SK-N-SH treated with all-trans-retinoic acid at 6 μM for 48 hours (cell line): ENCODE data around the gene TAAR9.

Source experiments
- ATAC-seq: fragments of 200-7000 bp; cut with Tn5 transposase; 3 replicates; pipeline ENCODE4 v1.9.1; 2020; ENCODE audit warnings: mild to moderate bottlenecking, moderate library complexity
- ARNTL ChIP-seq: fragments of 450-650 bp; formaldehyde crosslinking; IDR thresholded peaks from 2 replicates; pipeline ENCODE4 v1.5.0; 2020; ENCODE audit warnings: low read depth, mild to moderate bottlenecking, moderate library complexity, borderline replicate concordance
- BACH2 ChIP-seq: fragments of 250-450 bp; sonication (Bioruptor Pico); IDR thresholded peaks from 2 replicates; pipeline ENCODE4 v1.9.0; 2021; ENCODE audit warnings: mild to moderate bottlenecking, borderline replicate concordance
- CSDC2 ChIP-seq: fragments of 250-450 bp; sonication (Bioruptor Pico); IDR thresholded peaks from 2 replicates; pipeline ENCODE4 v1.5.0; 2020; ENCODE audit warnings: mild to moderate bottlenecking, moderate library complexity
- ESRRG ChIP-seq: fragments of 250-450 bp; sonication (Bioruptor Pico); IDR thresholded peaks from 2 replicates; pipeline ENCODE4 v1.6.1; 2021; ENCODE audit warnings: mild to moderate bottlenecking
- GLIS3 ChIP-seq: fragments of 250-450 bp; sonication (Bioruptor Pico); IDR thresholded peaks from 2 replicates; pipeline ENCODE4 v1.5.0; 2020; ENCODE audit warnings: mild to moderate bottlenecking, moderate library complexity
- ISL1 ChIP-seq: fragments of 250-450 bp; sonication (Bioruptor Pico); IDR thresholded peaks from 2 replicates; pipeline ENCODE4 v2.1.2; 2022; ENCODE audit warnings: mild to moderate bottlenecking, moderate library complexity
- PPARA ChIP-seq: fragments of 250-450 bp; sonication (Bioruptor Pico); IDR thresholded peaks from 2 replicates; pipeline ENCODE4 v1.5.0; 2020; ENCODE audit warnings: mild to moderate bottlenecking, borderline replicate concordance
- RARB ChIP-seq: fragments of 250-450 bp; sonication (Bioruptor Pico); IDR thresholded peaks from 2 replicates; pipeline ENCODE4 v1.8.0; 2021; ENCODE audit warnings: mild to moderate bottlenecking, moderate library complexity
- SNAI2 ChIP-seq: fragments of 250-450 bp; sonication (Bioruptor Pico); IDR thresholded peaks from 2 replicates; pipeline ENCODE4 v1.5.0; 2020; ENCODE audit warnings: mild to moderate bottlenecking, moderate library complexity
- TCF4 ChIP-seq: fragments of 250-450 bp; sonication (Bioruptor Pico); IDR thresholded peaks from 2 replicates; pipeline ENCODE4 v1.8.0; 2021; ENCODE audit warnings: mild to moderate bottlenecking, moderate library complexity, borderline replicate concordance
- TOX ChIP-seq: fragments of 250-450 bp; sonication (Bioruptor Pico); IDR thresholded peaks from 2 replicates; pipeline ENCODE4 v1.8.0; 2021; ENCODE audit warnings: mild to moderate bottlenecking, moderate library complexity, borderline replicate concordance
- ZC3H10 ChIP-seq: fragments of 250-450 bp; sonication (Bioruptor Pico); IDR thresholded peaks from 2 replicates; pipeline ENCODE4 v1.5.1; 2021; ENCODE audit warnings: mild to moderate bottlenecking, moderate library complexity
- ZFP3 ChIP-seq: fragments of 250-450 bp; sonication (Bioruptor Pico); IDR thresholded peaks from 2 replicates; pipeline ENCODE4 v1.5.0; 2020; ENCODE audit warnings: mild to moderate bottlenecking, moderate library complexity
- ZFP30 ChIP-seq: fragments of 450-650 bp; formaldehyde crosslinking; IDR thresholded peaks from 2 replicates; pipeline ENCODE4 v1.5.0; 2022; ENCODE audit warnings: mild to moderate bottlenecking, moderate library complexity
- ZNF565 ChIP-seq: fragments of 450-650 bp; formaldehyde crosslinking; conservative IDR thresholded peaks from 2 replicates; pipeline ENCODE4 v1.5.0; 2020; ENCODE audit warnings: low read depth, mild to moderate bottlenecking, moderate library complexity
- ZNF70 ChIP-seq: fragments of 450-650 bp; formaldehyde crosslinking; IDR thresholded peaks from 2 replicates; pipeline ENCODE4 v1.5.0; 2020; ENCODE audit warnings: mild to moderate bottlenecking, moderate library complexity
- ZNF8 ChIP-seq: fragments of 450-650 bp; formaldehyde crosslinking; IDR thresholded peaks from 2 replicates; pipeline ENCODE4 v1.5.0; 2020; ENCODE audit warnings: mild to moderate bottlenecking, moderate library complexity
- TF ChIP-seq, protein P1 (sequence below): fragments of 250-450 bp; sonication (Bioruptor Pico); IDR thresholded peaks from 2 replicates; pipeline ENCODE4 v1.5.1; 2021; ENCODE audit warnings: mild to moderate bottlenecking, moderate library complexity
- TF ChIP-seq, protein P2 (sequence below): fragments of 250-450 bp; sonication (Bioruptor Pico); IDR thresholded peaks from 2 replicates; pipeline ENCODE4 v1.8.0; 2021; ENCODE audit warnings: low read depth, mild to moderate bottlenecking, moderate library complexity, borderline replicate concordance
- TF ChIP-seq, protein P3 (sequence below): fragments of 250-450 bp; sonication (Bioruptor Pico); IDR thresholded peaks from 2 replicates; pipeline ENCODE4 v1.8.0; 2020; ENCODE audit warnings: mild to moderate bottlenecking, moderate library complexity, borderline replicate concordance
- TF ChIP-seq, protein P4 (sequence below): fragments of 250-450 bp; sonication (Bioruptor Pico); IDR thresholded peaks from 2 replicates; pipeline ENCODE4 v1.5.0; 2020; ENCODE audit warnings: mild to moderate bottlenecking, moderate library complexity

The TAAR9 gene

DNA sequence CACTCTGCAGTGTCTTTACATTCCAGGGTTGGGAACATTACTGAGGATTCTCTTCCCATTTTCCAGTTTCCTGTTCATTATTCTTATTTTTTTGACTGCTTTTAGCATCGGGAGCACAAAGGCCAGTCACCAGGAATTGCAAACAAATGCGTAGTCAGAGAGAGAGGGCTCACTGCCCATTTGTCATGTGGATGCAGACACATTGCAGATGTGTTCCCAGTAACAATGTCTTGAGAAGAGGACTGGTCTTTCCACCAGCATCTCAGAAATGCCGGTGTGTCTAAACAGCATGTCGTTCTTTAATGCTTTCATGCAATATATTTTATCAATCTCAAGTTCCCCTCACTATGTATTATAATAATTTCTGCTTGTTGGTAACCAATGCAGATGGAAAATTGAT is 31.1 kb downstream of the TAAR9 start:
- ATAC-seq: no peak
- TF ChIP-seq ARNTL (CRISPR knock-in tag) (no peak), BACH2 (CRISPR knock-in tag) (no peak), RARB (CRISPR knock-in tag) (no peak), ZNF565 (no peak), ISL1 (CRISPR knock-in tag) (no peak)
- TF ChIP-seq, protein P1, sequence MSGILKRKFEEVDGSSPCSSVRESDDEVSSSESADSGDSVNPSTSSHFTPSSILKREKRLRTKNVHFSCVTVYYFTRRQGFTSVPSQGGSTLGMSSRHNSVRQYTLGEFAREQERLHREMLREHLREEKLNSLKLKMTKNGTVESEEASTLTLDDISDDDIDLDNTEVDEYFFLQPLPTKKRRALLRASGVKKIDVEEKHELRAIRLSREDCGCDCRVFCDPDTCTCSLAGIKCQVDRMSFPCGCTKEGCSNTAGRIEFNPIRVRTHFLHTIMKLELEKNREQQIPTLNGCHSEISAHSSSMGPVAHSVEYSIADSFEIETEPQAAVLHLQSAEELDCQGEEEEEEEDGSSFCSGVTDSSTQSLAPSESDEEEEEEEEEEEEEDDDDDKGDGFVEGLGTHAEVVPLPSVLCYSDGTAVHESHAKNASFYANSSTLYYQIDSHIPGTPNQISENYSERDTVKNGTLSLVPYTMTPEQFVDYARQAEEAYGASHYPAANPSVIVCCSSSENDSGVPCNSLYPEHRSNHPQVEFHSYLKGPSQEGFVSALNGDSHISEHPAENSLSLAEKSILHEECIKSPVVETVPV (CRISPR knock-in tag): no peak
- TF ChIP-seq, protein P2, sequence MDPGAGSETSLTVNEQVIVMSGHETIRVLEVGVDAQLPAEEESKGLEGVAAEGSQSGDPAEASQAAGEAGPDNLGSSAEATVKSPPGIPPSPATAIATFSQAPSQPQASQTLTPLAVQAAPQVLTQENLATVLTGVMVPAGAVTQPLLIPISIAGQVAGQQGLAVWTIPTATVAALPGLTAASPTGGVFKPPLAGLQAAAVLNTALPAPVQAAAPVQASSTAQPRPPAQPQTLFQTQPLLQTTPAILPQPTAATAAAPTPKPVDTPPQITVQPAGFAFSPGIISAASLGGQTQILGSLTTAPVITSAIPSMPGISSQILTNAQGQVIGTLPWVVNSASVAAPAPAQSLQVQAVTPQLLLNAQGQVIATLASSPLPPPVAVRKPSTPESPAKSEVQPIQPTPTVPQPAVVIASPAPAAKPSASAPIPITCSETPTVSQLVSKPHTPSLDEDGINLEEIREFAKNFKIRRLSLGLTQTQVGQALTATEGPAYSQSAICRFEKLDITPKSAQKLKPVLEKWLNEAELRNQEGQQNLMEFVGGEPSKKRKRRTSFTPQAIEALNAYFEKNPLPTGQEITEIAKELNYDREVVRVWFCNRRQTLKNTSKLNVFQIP (CRISPR knock-in tag): no peak
- TF ChIP-seq, all 23 proteins: peak for 0

DNA sequence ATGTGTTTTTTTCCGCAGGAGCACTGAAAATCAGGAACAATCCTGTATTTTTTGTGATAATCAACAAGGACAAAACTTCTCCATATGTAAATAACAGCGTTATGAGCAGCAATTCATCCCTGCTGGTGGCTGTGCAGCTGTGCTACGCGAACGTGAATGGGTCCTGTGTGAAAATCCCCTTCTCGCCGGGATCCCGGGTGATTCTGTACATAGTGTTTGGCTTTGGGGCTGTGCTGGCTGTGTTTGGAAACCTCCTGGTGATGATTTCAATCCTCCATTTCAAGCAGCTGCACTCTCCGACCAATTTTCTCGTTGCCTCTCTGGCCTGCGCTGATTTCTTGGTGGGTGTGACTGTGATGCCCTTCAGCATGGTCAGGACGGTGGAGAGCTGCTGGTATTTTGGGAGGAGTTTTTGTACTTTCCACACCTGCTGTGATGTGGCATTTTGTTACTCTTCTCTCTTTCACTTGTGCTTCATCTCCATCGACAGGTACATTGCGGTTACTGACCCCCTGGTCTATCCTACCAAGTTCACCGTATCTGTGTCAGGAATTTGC is 32.2 kb downstream of the TAAR9 start, which contains the start of gene TAAR6:
TSS of gene TAAR6 (plus strand) at position 102 of the 557 bp plus-strand sequence. CDS start at position 102, 0 bp downstream.
- TF ChIP-seq TCF4 (CRISPR knock-in tag) (no peak), ZFP30 (no peak), RARB (CRISPR knock-in tag) (no peak), ZNF70 (CRISPR knock-in tag) (no peak), ZFP3 (CRISPR knock-in tag) (no peak), ZNF565 (no peak), ISL1 (CRISPR knock-in tag) (no peak), ESRRG (CRISPR knock-in tag) (no peak), GLIS3 (CRISPR knock-in tag) (no peak), CSDC2 (CRISPR knock-in tag) (no peak), ARNTL (CRISPR knock-in tag) (no peak)
- TF ChIP-seq, protein P1 (CRISPR knock-in tag): no peak
- TF ChIP-seq, all 23 proteins: peak for 0
- no peak for ATAC-seq

DNA sequence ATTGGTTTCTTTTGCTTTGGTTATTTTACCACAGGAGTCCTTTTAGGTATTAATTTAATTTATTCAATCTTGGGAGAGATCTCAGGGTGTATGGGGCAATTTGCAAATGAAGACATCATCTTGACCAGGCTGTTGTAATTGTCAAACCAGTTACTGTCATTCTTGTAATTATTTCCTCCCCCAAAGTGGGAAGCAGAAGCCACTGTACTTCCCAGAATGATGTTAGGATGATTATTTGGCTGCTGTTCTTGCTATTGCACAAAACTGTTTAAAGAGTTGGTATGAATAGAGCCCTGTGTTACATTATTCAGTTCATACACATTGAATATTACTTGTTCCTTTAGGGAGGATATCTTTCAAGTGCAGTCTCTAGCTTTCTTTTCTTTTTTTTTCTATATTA is 33.7 kb downstream of the TAAR9 start:
- no peak for TF ChIP-seq PPARA (CRISPR knock-in tag)
- TF ChIP-seq, protein P1 (CRISPR knock-in tag): no peak
- no peak for TF ChIP-seq CSDC2 (CRISPR knock-in tag)
- TF ChIP-seq ZFP3 (CRISPR knock-in tag): no peak
- no peak for TF ChIP-seq ESRRG (CRISPR knock-in tag)
- TF ChIP-seq SNAI2 (CRISPR knock-in tag): no peak
- no peak for TF ChIP-seq TOX (CRISPR knock-in tag)
- no peak for TF ChIP-seq GLIS3 (CRISPR knock-in tag)
- no peak for TF ChIP-seq ISL1 (CRISPR knock-in tag)
- no peak for TF ChIP-seq ZC3H10
- TF ChIP-seq ZNF8: no peak
- TF ChIP-seq TCF4 (CRISPR knock-in tag): no peak
- ATAC-seq: no peak

DNA sequence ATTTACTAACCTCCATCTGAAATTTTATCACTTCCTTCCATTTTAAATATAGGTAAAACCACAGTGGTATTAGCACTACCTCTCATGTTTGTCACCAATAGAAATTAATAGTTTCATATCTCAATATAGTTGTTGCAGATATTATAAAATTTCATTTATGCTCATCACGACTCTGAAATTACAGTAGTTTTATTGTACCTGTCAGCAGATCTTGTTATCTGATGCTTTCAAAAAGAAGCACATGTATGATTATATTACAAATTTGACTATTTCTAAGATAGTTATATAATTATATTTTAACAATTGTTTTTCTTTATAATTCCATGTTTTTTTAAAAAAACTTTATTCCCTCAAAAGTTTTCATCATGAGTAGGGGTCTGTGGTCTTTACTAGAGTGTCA is 46.6 kb downstream of the TAAR9 start:
- ATAC-seq: no peak
- TF ChIP-seq TCF4 (CRISPR knock-in tag) (no peak), CSDC2 (CRISPR knock-in tag) (no peak), PPARA (CRISPR knock-in tag) (no peak), ZFP30 (no peak), SNAI2 (CRISPR knock-in tag) (no peak)
- TF ChIP-seq, protein P3, sequence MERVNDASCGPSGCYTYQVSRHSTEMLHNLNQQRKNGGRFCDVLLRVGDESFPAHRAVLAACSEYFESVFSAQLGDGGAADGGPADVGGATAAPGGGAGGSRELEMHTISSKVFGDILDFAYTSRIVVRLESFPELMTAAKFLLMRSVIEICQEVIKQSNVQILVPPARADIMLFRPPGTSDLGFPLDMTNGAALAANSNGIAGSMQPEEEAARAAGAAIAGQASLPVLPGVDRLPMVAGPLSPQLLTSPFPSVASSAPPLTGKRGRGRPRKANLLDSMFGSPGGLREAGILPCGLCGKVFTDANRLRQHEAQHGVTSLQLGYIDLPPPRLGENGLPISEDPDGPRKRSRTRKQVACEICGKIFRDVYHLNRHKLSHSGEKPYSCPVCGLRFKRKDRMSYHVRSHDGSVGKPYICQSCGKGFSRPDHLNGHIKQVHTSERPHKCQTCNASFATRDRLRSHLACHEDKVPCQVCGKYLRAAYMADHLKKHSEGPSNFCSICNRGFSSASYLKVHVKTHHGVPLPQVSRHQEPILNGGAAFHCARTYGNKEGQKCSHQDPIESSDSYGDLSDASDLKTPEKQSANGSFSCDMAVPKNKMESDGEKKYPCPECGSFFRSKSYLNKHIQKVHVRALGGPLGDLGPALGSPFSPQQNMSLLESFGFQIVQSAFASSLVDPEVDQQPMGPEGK (CRISPR knock-in tag): no peak
- TF ChIP-seq, protein P4, sequence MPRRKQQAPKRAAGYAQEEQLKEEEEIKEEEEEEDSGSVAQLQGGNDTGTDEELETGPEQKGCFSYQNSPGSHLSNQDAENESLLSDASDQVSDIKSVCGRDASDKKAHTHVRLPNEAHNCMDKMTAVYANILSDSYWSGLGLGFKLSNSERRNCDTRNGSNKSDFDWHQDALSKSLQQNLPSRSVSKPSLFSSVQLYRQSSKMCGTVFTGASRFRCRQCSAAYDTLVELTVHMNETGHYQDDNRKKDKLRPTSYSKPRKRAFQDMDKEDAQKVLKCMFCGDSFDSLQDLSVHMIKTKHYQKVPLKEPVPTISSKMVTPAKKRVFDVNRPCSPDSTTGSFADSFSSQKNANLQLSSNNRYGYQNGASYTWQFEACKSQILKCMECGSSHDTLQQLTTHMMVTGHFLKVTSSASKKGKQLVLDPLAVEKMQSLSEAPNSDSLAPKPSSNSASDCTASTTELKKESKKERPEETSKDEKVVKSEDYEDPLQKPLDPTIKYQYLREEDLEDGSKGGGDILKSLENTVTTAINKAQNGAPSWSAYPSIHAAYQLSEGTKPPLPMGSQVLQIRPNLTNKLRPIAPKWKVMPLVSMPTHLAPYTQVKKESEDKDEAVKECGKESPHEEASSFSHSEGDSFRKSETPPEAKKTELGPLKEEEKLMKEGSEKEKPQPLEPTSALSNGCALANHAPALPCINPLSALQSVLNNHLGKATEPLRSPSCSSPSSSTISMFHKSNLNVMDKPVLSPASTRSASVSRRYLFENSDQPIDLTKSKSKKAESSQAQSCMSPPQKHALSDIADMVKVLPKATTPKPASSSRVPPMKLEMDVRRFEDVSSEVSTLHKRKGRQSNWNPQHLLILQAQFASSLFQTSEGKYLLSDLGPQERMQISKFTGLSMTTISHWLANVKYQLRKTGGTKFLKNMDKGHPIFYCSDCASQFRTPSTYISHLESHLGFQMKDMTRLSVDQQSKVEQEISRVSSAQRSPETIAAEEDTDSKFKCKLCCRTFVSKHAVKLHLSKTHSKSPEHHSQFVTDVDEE (CRISPR knock-in tag): no peak
